Activated naive CD4-positive, alpha-beta T cell treated with anti-CD3 and anti-CD28 coated beads for 36 hours (primary cell): Measurements from ENCODE around the gene CALML4. TPM values are rescaled to one million over a fixed set of nuclear protein-coding genes. Genes with fewer than 3 reads are reported as not detected.
"Not testable (repeated sequence)": the region's sequence is repeated elsewhere in the genome, so short reads cannot be mapped to it uniquely, and the experiment has no call there.

Experiments used
- CTCF ChIA-PET: fragments of 350-600 bp; sonication (Branson Sonifier 250); formaldehyde crosslinking; loops from one replicate; lab custom pipeline; 2021; ENCODE audit warnings: antibody characterized with exemption; lab: Charles Lee
- DNase-seq: peaks from one replicate; pipeline ENCODE4 v3.0.0-alpha.2; 2020
- H3K27ac Mint-ChIP-seq: one replicate; pipeline ENCODE4 v1.8.0; 2021; ENCODE audit warnings: mild to moderate bottlenecking, mixed read lengths
- H3K27me3 Mint-ChIP-seq: one replicate; pipeline ENCODE4 v1.8.0; 2021; ENCODE audit warnings: low read depth, mixed read lengths
- H3K36me3 Mint-ChIP-seq: one replicate; pipeline ENCODE4 v1.8.0; 2021; ENCODE audit warnings: low read depth, mixed read lengths
- H3K4me1 Mint-ChIP-seq: one replicate; pipeline ENCODE4 v1.8.0; 2021; ENCODE audit warnings: low read depth, mixed read lengths
- H3K4me3 Mint-ChIP-seq: one replicate; pipeline ENCODE4 v1.8.0; 2021; ENCODE audit warnings: mild to moderate bottlenecking, moderate library complexity, mixed read lengths
- H3K9me3 Mint-ChIP-seq: one replicate; pipeline ENCODE4 v1.8.0; 2021; ENCODE audit warnings: mixed read lengths
- intact Hi-C: fragments of 100-400 bp; cut with micrococcal nuclease; formaldehyde crosslinking; loops from one replicate; pipeline ENCODE4 v1.15.1; 2023
- total RNA-seq, 2 experiments: library from RNA; stranded (reverse); gene quantifications; one replicate each; pipeline ENCODE4 v1.2.3, GENCODE V29; 2021

The CALML4 gene
- total RNA-seq, 2 experiments from 2014 or later: 8.5 to 11.4 TPM

DNA sequence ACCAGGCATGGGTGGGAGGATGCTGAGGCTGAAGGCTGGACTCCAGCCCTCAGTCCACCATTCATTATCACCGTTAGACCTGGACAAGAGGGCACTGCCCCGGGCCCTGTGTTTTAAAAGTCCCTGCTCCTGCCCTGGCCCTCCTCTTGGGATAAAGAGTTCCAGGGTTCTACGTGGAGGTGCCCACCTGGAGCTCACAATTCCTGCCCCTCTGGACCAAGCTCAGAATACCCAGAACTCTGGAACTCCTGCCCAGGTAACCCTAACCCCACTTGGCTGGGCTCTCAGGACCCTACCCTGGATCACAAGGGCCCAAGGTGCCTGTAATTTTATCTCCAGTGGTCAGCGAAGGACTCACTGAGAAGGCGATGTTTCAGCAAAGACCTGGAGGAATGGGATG is 1.2 kb downstream of the CALML4 start:
- Mint-ChIP-seq H3K27ac (no peak overlapping the region), H3K4me3 (no peak overlapping the region), H3K27me3 (no peaks in the 10 kb centered on the region), H3K9me3 (no peaks in the 10 kb centered on the region), H3K4me1 (peaks cover 13% of the 10 kb centered on the region), H3K36me3 (peaks cover 13% of the 10 kb centered on the region)
- intact Hi-C loops: no loop called here
- CTCF ChIA-PET: no interaction called here
- no peak for DNase-seq

DNA sequence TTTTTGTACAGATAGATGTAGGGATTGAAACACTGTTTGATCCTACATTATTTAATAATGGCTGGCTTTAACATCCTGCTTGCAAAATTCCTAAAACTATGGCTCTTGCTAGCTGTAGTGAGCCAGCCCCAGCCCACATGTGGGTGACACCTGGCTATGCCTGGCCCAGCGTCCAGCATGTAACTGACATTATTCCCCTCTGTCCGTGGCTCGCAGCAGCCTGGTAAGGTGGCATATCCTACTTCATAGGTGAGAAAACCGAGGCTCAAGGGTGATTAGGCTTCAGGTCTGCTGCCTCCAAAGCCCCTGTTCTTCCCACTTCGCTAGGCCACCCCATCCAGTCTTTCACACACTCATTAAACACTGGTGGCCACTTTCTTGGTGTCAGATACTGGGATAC is 1.6 kb downstream of the CALML4 start:
- Mint-ChIP-seq H3K4me3 (no peak overlapping the region), H3K9me3 (no peaks in the 10 kb centered on the region), H3K4me1 (peaks cover 8% of the 10 kb centered on the region), H3K36me3 (peaks cover 10% of the 10 kb centered on the region), H3K27ac (no peak overlapping the region), H3K27me3 (no peaks in the 10 kb centered on the region)
- CTCF ChIA-PET: no interaction called here
- DNase-seq: no peak
- intact Hi-C loops: no loop called here

DNA sequence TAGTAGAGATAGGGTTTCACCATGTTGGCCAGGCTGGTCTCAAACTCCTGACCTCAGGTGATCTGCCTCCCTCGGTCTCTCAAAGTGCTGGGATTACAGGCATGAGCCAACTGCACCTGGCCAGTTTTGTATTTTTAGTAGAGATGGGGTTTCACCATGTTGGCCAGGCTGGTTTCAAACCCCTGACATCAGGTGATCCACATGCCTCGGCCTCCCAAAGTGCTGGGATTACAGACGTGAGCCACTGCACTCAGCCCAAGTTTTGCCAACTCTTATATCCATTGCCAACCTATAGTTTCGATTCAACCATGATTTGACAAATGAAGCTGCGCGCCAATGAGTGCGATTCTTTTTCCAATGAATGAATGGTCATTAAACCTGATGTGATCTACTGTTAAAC is 2.1 kb downstream of the CALML4 start:
- H3K27ac Mint-ChIP-seq, H3K9me3 Mint-ChIP-seq, H3K4me3 Mint-ChIP-seq, intact Hi-C loops, H3K4me1 Mint-ChIP-seq, H3K27me3 Mint-ChIP-seq, DNase-seq, CTCF ChIA-PET, H3K36me3 Mint-ChIP-seq: not testable (repeated sequence)

DNA sequence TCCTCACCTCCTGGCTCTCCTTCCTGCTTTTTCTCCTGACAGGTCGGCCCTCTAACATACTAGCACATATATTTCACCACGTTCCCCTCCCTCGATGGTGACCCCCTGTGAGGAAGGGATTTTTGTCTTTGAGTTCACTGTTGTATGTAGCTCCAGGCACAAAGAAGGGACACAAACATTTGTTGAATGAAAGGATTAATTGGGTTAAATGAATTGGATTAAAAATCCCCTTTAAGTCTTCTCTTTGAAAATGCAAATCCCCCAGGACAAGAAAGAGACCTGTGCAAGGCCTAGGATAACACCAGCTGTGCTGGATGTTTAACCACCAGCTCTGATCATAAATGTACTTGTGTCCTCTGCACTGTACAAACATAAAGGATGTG is 3.3 kb downstream of the CALML4 start:
- Mint-ChIP-seq H3K27ac (no peak overlapping the region), H3K4me1 (peaks cover 6% of the 10 kb centered on the region), H3K4me3 (no peak overlapping the region), H3K27me3 (no peaks in the 10 kb centered on the region), H3K36me3 (peaks cover 10% of the 10 kb centered on the region), H3K9me3 (no peaks in the 10 kb centered on the region)
- CTCF ChIA-PET: no interaction called here
- no peak for DNase-seq
- intact Hi-C loops: no loop called here

DNA sequence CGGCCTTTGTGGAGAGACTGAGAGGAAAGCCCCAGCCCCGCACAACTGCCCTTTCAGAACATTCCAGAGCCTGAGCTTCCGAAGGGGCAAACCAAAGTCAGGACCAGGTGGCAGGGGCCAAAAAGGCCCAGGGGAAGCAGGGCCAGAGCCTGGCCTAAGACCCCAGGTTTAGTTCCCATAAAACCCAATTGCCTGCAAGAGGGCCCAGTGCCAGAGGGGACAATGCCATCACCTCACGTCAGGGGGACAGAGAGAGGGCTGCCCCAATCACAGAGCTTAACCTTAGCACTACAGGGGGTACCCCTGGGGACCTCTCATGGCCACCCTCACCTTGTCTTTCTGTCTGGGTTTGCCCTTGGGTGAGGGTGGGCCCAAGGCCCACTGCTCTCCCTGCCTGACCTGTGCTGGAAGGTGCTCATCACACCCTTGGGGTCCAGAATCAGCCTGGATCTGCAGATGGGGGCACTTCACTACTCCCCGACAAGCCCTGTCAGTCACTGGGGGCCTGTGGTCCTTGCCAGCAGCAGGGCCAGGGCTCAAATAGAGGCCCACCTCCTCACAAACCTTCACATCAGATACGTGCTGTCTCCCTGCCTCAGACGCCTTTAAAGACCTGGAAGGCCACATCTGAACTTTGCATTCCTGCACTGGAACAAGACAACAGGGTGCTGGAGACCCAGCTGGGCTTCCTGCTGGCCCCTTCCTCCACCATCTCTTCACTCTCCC is 3.8 kb downstream of the CALML4 start:
- DNase-seq: no peak
- intact Hi-C loops: no loop called here
- H3K4me3 Mint-ChIP-seq: no peak overlapping the region
- H3K4me1 Mint-ChIP-seq: peaks cover 4% of the 10 kb centered on the region
- CTCF ChIA-PET: no interaction called here
- no peak overlapping the region for H3K27ac Mint-ChIP-seq
- no peaks in the 10 kb centered on the region for H3K9me3 Mint-ChIP-seq
- no peaks in the 10 kb centered on the region for H3K27me3 Mint-ChIP-seq
- H3K36me3 Mint-ChIP-seq: peaks cover 10% of the 10 kb centered on the region

DNA sequence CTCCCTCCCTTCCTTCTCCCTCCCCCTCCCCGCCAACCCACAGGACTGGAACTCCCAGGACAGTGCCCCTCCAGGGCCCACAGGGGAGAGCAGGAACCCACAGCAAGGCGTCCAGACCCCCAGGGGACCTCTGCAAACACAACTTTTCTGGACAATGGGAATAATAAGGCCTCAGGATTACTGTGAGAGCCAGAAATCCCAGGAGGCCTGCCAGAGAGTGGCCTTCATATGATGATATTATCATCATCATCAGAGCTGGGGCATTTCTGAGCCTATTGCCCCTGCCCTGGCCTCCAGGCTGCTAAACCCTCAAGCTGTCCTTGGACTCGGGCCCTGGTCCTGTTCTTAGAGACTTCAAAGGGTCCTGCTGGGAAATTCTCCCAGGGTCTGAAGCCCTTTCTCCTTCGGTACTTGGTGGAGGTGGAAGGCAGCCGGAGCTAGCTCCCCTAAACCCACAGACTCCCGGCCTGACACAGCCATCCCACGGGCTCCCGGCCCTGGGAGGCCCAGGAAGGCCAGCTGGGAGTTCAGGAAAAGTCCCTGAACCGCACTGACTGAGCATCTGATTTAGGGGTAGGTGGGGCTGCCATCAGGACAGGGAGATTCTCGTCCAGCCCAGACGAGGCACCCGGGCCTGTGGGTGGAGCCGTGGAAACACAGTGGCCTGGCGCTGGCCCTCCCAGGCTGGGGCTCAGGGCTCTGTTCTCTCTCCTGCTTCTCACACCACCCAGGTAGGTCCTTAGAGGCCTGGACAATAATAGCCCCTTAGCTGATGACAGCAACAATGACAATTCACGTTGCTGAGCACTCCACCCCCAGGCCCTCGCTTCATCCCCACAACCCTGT is 4.9 kb downstream of the CALML4 start:
- intact Hi-C loops: no loop called here
- CTCF ChIA-PET: no interaction called here

DNA sequence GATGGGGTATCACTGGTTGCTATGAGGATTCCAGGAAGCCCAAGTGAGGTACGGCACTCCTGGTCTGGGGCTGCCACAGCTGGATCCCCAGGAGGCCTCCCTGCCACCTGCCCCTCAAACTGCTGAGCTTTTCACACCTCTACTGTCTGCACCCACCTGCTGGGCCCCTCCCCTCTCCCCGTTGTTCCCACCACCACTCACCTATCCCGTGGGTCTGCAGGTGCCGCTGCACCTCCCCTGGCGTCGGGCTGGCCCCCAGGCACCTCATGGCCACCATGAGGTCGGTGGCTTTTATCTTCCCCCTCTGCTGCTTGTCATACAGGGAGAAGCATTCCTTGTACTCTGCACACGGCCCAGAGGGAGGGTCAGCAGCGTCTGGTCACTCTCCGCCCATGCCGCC is 5.8 kb downstream of the CALML4 start:
- H3K4me3 Mint-ChIP-seq: no peak overlapping the region
- no peak overlapping the region for H3K27ac Mint-ChIP-seq
- no peaks in the 10 kb centered on the region for H3K9me3 Mint-ChIP-seq
- intact Hi-C loops: no loop called here
- CTCF ChIA-PET: no interaction called here
- peaks cover 14% of the 10 kb centered on the region for H3K36me3 Mint-ChIP-seq
- no peaks in the 10 kb centered on the region for H3K27me3 Mint-ChIP-seq
- no peak for DNase-seq
- no peaks in the 10 kb centered on the region for H3K4me1 Mint-ChIP-seq

More for the DNA sequence above, 4.9 kb downstream of the CALML4 start:
- Mint-ChIP-seq H3K9me3 (no peaks in the 10 kb centered on the region), H3K4me3 (no peak overlapping the region), H3K27me3 (no peaks in the 10 kb centered on the region), H3K4me1 (no peaks in the 10 kb centered on the region), H3K27ac (no peak overlapping the region), H3K36me3 (peaks cover 13% of the 10 kb centered on the region)
- DNase-seq: no peak

DNA sequence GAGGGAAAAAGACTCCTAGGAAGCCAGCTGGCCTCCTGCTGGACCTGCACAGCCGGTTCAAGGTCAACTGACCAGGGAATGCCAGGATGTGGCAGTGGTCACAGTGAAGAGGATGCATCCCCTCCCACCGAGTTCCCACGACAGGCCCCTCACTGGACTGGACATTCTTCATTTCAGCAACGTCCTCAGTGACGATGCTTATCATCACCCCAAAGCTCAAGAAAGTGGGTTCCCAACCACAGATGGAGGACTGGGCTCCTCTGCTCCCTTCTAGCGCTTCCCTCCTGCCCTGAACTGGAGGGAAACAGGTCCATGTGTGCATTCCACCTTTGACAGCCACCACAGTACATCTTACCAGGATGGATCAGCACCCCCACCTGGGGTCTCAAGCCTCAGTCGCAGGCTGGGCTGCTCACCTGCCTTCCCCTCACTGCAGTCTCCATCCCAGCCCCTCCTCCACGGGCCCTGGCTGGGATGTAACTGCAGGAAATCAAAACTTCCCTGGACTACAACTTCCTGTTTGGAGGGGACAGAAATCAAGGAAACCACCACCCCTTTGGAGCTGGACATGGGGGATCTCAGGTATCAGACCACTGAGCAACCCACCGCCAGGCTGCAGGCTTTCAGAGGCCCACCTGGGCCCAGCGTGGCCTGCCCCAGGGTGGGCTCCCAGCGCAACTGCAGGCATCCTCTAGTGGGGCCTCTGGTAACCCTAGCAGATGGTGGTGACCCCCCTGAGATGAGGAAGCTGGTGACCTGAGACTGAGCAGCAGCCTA is 7.3 kb downstream of the CALML4 start:
- H3K4me1 Mint-ChIP-seq: no peaks in the 10 kb centered on the region
- no peak overlapping the region for H3K4me3 Mint-ChIP-seq
- H3K36me3 Mint-ChIP-seq: peaks cover 23% of the 10 kb centered on the region
- CTCF ChIA-PET: no interaction called here
- DNase-seq: no peak
- intact Hi-C loops: no loop called here
- no peaks in the 10 kb centered on the region for H3K9me3 Mint-ChIP-seq
- peak overlapping the region; percentile 9 for H3K27ac Mint-ChIP-seq
- no peaks in the 10 kb centered on the region for H3K27me3 Mint-ChIP-seq

DNA sequence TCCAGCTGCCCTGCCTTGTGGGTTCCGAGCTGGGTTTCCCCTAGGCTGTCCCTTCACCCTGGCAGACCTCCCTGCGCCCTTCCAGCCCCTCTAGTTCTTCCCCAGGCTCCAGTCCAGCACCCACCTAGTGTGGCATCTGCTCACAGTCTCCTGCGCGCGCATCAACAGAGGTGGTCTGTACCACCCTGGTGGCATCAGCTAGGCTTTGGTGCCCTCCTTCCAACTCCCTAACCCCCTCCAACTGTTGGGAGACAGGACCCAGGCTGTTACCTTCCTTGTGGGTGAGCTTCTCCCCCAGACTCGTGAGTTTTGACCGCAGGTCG is 8.0 kb downstream of the CALML4 start:
- Mint-ChIP-seq H3K4me3 (no peak overlapping the region), H3K27ac (no peak overlapping the region), H3K9me3 (no peaks in the 10 kb centered on the region), H3K36me3 (peaks cover 23% of the 10 kb centered on the region), H3K4me1 (no peaks in the 10 kb centered on the region), H3K27me3 (no peaks in the 10 kb centered on the region)
- CTCF ChIA-PET: no interaction called here
- DNase-seq: no peak
- intact Hi-C loops: no loop called here

DNA sequence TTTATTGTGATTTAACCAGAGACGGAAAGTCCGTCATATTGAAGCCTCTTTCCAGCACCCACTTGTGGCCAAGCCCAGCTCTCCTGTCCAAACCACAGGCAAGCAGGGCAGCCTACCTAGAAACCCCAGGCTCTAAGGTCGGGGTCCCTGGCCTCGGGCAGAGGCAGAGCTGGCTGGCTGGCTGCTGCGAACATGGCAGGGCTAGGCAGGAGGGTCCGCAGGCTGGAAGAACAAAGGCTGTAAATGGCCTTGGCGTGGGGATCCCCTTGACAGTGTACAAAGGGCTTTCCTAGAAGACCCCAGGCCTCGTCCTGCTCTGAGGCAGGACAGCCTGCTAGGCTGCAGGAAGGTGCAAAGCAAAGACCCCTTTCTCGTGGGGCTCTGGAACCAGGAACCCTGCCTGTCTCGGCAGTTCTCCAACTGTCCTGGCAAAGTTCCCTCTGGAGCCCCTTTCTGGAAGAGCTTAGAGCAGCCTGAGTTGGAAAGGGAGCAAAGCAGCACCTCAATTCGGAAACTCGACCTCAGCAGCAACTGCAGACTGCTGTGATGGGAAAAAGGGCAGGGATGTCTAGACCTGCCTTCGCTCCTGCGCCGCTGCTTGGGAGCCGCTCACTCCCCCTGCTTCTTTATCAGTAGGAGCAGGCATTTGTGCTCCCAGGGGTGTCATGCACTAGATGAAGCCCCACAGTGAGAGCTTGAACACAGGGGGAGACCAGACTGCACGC is 8.5 kb downstream of the CALML4 start:
- no peaks in the 10 kb centered on the region for H3K9me3 Mint-ChIP-seq
- no peak overlapping the region for H3K4me3 Mint-ChIP-seq
- H3K27me3 Mint-ChIP-seq: no peaks in the 10 kb centered on the region
- H3K4me1 Mint-ChIP-seq: no peaks in the 10 kb centered on the region
- DNase-seq: no peak
- CTCF ChIA-PET: no interaction called here
- no peak overlapping the region for H3K27ac Mint-ChIP-seq
- peaks cover 23% of the 10 kb centered on the region for H3K36me3 Mint-ChIP-seq
- intact Hi-C loops: no loop called here

DNA sequence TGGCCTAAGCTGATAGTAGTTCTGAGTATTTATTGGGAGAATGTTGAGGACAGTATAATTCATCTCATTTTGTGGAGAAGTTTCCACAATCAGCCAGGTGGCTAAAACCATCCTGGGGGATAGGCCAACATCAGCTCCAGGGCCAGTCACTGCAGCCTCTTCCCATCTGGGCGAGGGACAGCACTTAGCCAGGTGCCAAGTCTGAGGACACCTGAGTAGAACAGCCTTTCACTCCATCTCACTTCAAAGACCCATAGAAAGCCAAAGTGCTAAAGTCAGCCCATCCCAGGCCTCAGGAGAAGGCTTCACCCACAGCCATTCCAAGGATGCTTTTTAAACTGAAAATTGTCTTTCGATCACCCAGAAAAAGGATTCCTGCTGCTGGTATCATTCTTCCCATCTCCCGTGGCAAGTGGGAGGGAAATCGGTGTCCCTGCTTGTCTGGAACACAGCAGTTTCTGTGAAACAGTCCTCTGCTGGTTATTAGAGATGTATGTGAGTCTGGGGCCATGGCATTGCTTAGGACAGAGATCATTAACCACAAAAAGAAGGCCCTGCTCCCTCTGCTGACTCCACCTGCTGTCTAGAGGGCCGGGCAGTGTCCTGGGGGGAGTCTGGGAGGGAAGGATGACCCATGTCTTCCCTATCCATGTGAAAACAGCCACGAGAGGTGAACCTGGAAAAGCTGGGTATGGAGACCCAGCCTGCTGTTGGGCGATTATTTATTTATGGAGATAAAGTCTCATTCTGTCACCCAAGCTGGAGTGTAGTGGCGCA is 9.6 kb downstream of the CALML4 start:
- CTCF ChIA-PET: interaction anchor here (0.6 to 1.0 kb wide), 6 partner anchors 12 to 329 kb away, joined by 3 to 6 read pairs (median 6); no protein-coding TSS in a partner anchor
- Mint-ChIP-seq H3K9me3 (no peaks in the 10 kb centered on the region), H3K36me3 (peaks cover 23% of the 10 kb centered on the region), H3K27me3 (no peaks in the 10 kb centered on the region), H3K4me3 (no peak overlapping the region), H3K27ac (no peak overlapping the region), H3K4me1 (no peaks in the 10 kb centered on the region)
- DNase-seq: no peak
- intact Hi-C loops: no loop called here
